CD8-positive, alpha-beta memory T cell (primary cell): ENCODE data around the gene PLA2G12B. TPM values are rescaled to one million over a fixed set of nuclear protein-coding genes. Genes with fewer than 3 reads are reported as not detected.
"Not testable (repeated sequence)": the region's sequence is repeated elsewhere in the genome, so short reads cannot be mapped to it uniquely, and the experiment has no call there.

ENCODE experiments used
- CTCF ChIA-PET: fragments of 350-600 bp; sonication (Branson Sonifier 250); formaldehyde crosslinking; loops from one replicate; lab custom pipeline; 2021; ENCODE audit warnings: antibody characterized with exemption; lab: Charles Lee
- POLR2A ChIA-PET: fragments of 350-600 bp; sonication (Branson Sonifier 250); formaldehyde crosslinking; loops from one replicate; lab custom pipeline; 2021; ENCODE audit warnings: antibody characterized with exemption; lab: Charles Lee
- DNase-seq, 5 donors: peaks; one replicate each; pipeline versions ENCODE4 v3.0.0 to v3.0.0-alpha.2; 2020 to 2022; ENCODE audit warnings: mixed read lengths in 1 of 5
- H3K27ac ChIP-seq: one replicate; pipeline ENCODE4 v1.7.0; 2013; ENCODE audit warnings: low read depth, mild to moderate bottlenecking, low read length, moderate library complexity
- H3K27me3 ChIP-seq: 2 replicates; pipeline ENCODE4 v1.7.0; 2013; ENCODE audit warnings: low read length, mild to moderate bottlenecking; ENCODE audit not compliant: insufficient read depth, poor library complexity, severe bottlenecking
- H3K36me3 ChIP-seq: 2 replicates; pipeline ENCODE4 v1.7.0; 2013; ENCODE audit warnings: mild to moderate bottlenecking, low read length, moderate library complexity; ENCODE audit not compliant: insufficient read depth
- H3K4me1 ChIP-seq: 2 replicates; pipeline ENCODE4 v1.7.0; 2013; ENCODE audit warnings: mild to moderate bottlenecking, low read length, moderate library complexity; ENCODE audit not compliant: insufficient read depth
- H3K4me3 ChIP-seq: 2 replicates; pipeline ENCODE4 v1.7.0; 2013; ENCODE audit warnings: mild to moderate bottlenecking, low read length
- H3K9me3 ChIP-seq: 2 replicates; pipeline ENCODE4 v1.7.0; 2013; ENCODE audit warnings: mild to moderate bottlenecking, low read length
- H3K27ac Mint-ChIP-seq, 8 donors: one replicate each; pipeline ENCODE4 v1.8.0; 2020 to 2021; ENCODE audit warnings: mixed read lengths in 8 of 8, mild to moderate bottlenecking in 6 of 8, inconsistent platforms in 3 of 8, moderate library complexity in 3 of 8
- H3K27me3 Mint-ChIP-seq, 2 donors: one replicate each; pipeline ENCODE4 v1.8.0; 2020 to 2021; ENCODE audit warnings: mixed read lengths in 2 of 2, mild to moderate bottlenecking in 1 of 2, moderate library complexity in 1 of 2
- H3K36me3 Mint-ChIP-seq, 3 donors: one replicate each; pipeline ENCODE4 v1.8.0; 2020 to 2021; ENCODE audit warnings: mixed read lengths in 3 of 3, inconsistent platforms in 1 of 3, mild to moderate bottlenecking in 1 of 3
- H3K4me1 Mint-ChIP-seq, 3 donors: one replicate each; pipeline ENCODE4 v1.8.0; 2020 to 2021; ENCODE audit warnings: mixed read lengths in 3 of 3, inconsistent platforms in 1 of 3, mild to moderate bottlenecking in 1 of 3
- H3K4me3 Mint-ChIP-seq, 7 donors: one replicate each; pipeline ENCODE4 v1.8.0; 2020 to 2021; ENCODE audit warnings: mixed read lengths in 7 of 7, mild to moderate bottlenecking in 6 of 7, moderate library complexity in 4 of 7, inconsistent platforms in 2 of 7
- H3K9me3 Mint-ChIP-seq, 5 donors: one replicate each; pipeline ENCODE4 v1.8.0; 2020 to 2022; ENCODE audit warnings: mixed read lengths in 5 of 5, mild to moderate bottlenecking in 3 of 5, moderate library complexity in 2 of 5, inconsistent platforms in 1 of 5
- polyA plus RNA-seq: library from polyadenylated mRNA; unstranded; fragments of 300-500 nt; fragmentation: Illumina TruSeq; gene quantifications from one replicate; pipeline ENCODE4 v1.2.3, GENCODE V29; 2021
- total RNA-seq, 2 experiments: library from RNA; stranded (reverse); gene quantifications; one replicate each; pipeline ENCODE4 v1.2.3, GENCODE V29; 2021

PLA2G12B gene, protein sequence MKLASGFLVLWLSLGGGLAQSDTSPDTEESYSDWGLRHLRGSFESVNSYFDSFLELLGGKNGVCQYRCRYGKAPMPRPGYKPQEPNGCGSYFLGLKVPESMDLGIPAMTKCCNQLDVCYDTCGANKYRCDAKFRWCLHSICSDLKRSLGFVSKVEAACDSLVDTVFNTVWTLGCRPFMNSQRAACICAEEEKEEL
- total RNA-seq (not detected), polyA plus RNA-seq (not detected)

DNA sequence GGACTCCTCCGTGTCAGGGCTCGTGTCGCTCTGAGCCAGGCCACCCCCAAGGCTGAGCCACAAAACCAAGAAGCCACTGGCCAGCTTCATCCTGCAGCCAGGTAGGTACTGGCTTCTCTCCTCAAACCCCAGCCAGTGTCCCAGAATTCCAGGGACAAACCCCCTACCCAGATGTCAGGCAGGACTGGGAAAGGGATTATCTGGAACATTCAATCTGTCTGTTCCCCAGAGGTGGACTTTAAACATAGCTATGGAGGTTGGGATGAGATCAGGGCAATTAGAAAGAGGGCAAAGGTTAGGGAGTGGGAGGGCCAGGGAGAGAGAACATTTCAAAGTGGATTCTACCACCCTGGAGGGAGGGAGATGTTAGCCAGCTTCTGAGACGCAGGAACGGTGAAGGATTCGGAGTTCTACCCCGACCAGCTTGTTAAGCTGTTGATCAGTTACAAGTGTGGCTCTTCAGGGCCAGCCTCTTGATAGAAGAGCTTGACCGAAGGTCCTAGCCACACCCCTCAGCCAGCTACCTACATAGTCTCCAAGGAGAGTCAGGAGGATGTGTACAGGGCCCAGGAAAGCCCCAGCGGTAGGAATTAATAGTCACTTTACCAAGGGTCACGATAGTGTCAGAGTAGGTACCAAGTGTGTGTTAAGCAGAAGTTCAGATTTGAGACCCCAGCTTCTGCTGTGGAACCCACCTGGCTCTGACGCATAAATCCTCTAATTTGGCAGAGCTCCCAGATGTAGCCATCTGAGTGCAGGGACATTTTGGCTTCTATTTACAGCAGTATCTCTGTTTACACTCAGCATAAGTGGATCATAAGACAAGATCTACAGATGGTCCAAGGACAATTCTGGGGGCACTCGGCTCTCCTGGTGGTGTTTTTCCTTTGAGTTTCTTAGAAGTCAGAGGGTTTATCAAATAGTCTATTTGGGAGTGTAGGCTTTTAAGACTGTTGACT lies at the start of gene PLA2G12B:
PLA2G12B (minus strand) TSS at position 211 of the 959 bp plus-strand sequence; CDS start at position 90, 121 bp downstream.
- ChIA-PET POLR2A (interaction anchor here (0.6 kb wide), 1 partner anchor 573 kb away, joined by 3 read pairs; no protein-coding TSS in a partner anchor), CTCF (interaction anchor here (0.6 kb wide), 1 partner anchor 174 kb away, joined by 3 read pairs; no protein-coding TSS in a partner anchor)
- no peaks in the 10 kb centered on the region for H3K4me1 ChIP-seq
- no peaks in the 10 kb centered on the region for H3K27me3 ChIP-seq
- H3K4me3 ChIP-seq, result no peak within 1 kb of the TSS
- Mint-ChIP-seq H3K4me3 (no peak within 1 kb of the TSS), H3K27ac (peak within 1 kb of the TSS in 1 of 8 donors; percentile 47), H3K27me3 (peaks cover 8 to 30% of the 10 kb centered on the region in 2 donors), H3K9me3 (no peaks in the 10 kb centered on the region), H3K36me3 (no peaks in the 10 kb centered on the region), H3K4me1 (no peaks in the 10 kb centered on the region)
- H3K36me3 ChIP-seq, result no peaks in the 10 kb centered on the region
- DNase-seq, result no peak
- H3K27ac ChIP-seq, result no peak within 1 kb of the TSS
- no peaks in the 10 kb centered on the region for H3K9me3 ChIP-seq

DNA sequence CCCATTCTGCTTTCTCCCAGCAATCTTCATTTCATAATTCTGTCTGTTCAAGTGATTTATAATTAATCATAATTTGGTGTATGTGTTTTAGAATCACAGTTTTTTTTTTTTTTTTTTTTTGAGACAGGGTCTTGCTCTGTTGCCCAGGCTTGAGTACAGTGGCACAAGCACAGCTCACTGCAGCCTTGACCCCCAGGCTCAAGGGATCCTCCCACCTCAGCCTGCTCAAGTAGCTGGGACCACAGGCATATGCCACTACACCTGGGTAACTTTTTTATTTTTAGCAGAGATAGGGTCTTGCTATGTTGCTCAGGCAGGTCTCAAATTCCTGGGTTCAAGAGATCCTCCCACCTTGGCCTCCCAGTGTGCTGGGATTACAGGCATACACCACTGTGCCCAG lies 49.2 kb upstream of the PLA2G12B start:
- ChIA-PET CTCF (no interaction called here), POLR2A (no interaction called here)
- H3K9me3 Mint-ChIP-seq, result peaks cover 0 to 2% (median 0%) of the 10 kb centered on the region in 5 donors
- Histone ChIP-seq H3K27ac (no peak overlapping the region), H3K9me3 (no peaks in the 10 kb centered on the region), H3K27me3 (no peaks in the 10 kb centered on the region), H3K4me1 (no peaks in the 10 kb centered on the region), H3K4me3 (no peak overlapping the region), H3K36me3 (no peaks in the 10 kb centered on the region)
- DNase-seq, result no peak
- peaks cover 0 to 42% (median 18%) of the 10 kb centered on the region in 3 donors for H3K36me3 Mint-ChIP-seq
- no peaks in the 10 kb centered on the region for H3K4me1 Mint-ChIP-seq
- H3K4me3 Mint-ChIP-seq, result no peak overlapping the region
- no peaks in the 10 kb centered on the region for H3K27me3 Mint-ChIP-seq
- no peak overlapping the region for H3K27ac Mint-ChIP-seq

DNA sequence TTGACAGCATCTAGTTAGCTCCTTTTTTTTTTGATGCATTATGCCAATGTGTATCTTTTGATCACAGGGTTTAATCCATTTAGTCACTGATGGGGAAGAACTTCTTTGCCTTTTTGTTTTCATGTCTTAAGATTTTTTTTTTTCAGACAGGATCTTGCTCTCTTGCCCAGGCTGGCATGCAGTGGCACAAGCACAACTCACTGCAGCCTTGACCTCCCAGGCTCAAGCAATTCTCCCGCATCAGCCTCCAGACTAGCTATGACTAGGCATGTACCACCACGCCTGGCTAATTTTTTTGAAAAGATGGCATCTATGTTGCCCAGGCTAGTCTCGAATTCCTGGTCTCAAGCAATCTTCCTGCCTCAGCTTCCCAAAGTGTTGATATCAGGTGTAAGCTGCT lies 46.4 kb upstream of the PLA2G12B start:
- Histone ChIP-seq H3K27me3 (no peaks in the 10 kb centered on the region), H3K36me3 (no peaks in the 10 kb centered on the region), H3K4me1 (no peaks in the 10 kb centered on the region), H3K27ac (no peak overlapping the region), H3K9me3 (no peaks in the 10 kb centered on the region), H3K4me3 (no peak overlapping the region)
- H3K4me1 Mint-ChIP-seq, result no peaks in the 10 kb centered on the region
- CTCF ChIA-PET, result interaction anchor here (0.5 to 1.0 kb wide), 2 partner anchors 11 to 544 kb away, joined by 3 read pairs; no protein-coding TSS in a partner anchor
- H3K27me3 Mint-ChIP-seq, result no peaks in the 10 kb centered on the region
- H3K9me3 Mint-ChIP-seq, result peaks cover 4 to 7% (median 6%) of the 10 kb centered on the region in 5 donors
- peaks cover 5 to 20% (median 13%) of the 10 kb centered on the region in 3 donors for H3K36me3 Mint-ChIP-seq
- no peak overlapping the region for H3K27ac Mint-ChIP-seq
- POLR2A ChIA-PET, result interaction anchor here (0.7 kb wide), 1 partner anchor 957 kb away, joined by 3 read pairs; no protein-coding TSS in a partner anchor
- no peak for DNase-seq
- H3K4me3 Mint-ChIP-seq, result no peak overlapping the region

GRCh38 chr10:72997099-72997498 lies 42.5 kb upstream of the PLA2G12B start:
- Histone ChIP-seq H3K9me3 (no peaks in the 10 kb centered on the region), H3K36me3 (no peaks in the 10 kb centered on the region), H3K4me3 (no peak overlapping the region), H3K4me1 (no peaks in the 10 kb centered on the region), H3K27ac (no peak overlapping the region), H3K27me3 (no peaks in the 10 kb centered on the region)
- no peak overlapping the region for H3K4me3 Mint-ChIP-seq
- H3K27me3 Mint-ChIP-seq, result no peaks in the 10 kb centered on the region
- CTCF ChIA-PET, result no interaction called here
- DNase-seq, result no peak
- no peaks in the 10 kb centered on the region for H3K4me1 Mint-ChIP-seq
- H3K9me3 Mint-ChIP-seq, result peaks cover 4 to 15% (median 9%) of the 10 kb centered on the region in 5 donors
- POLR2A ChIA-PET, result no interaction called here
- peaks cover 10 to 16% (median 12%) of the 10 kb centered on the region in 3 donors for H3K36me3 Mint-ChIP-seq
- H3K27ac Mint-ChIP-seq, result no peak overlapping the region

DNA sequence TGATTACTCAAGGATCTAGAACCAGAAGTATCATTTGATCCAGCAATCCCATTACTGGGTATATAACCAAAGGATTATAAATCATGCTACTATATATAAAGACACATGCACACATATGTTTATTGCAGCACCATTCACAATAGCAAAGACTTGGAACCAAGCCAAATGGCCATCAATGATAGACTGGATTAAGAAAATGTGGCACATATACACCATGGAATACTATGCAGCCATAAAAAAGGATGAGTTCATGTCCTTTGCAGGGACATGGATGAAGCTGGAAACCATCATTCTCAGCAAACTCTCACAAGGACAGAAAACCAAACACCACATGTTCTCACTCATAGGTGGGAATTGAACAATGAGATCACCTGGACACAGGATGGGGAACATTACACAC lies 40.9 kb upstream of the PLA2G12B start:
- H3K27me3 ChIP-seq, POLR2A ChIA-PET, DNase-seq, H3K36me3 ChIP-seq, H3K27ac Mint-ChIP-seq, H3K4me1 ChIP-seq, H3K27ac ChIP-seq, CTCF ChIA-PET, H3K4me3 ChIP-seq, H3K9me3 ChIP-seq, H3K4me3 Mint-ChIP-seq, H3K4me1 Mint-ChIP-seq, H3K27me3 Mint-ChIP-seq: not testable (repeated sequence)
- Mint-ChIP-seq H3K9me3 (peaks cover 4 to 15% (median 9%) of the 10 kb centered on the region in 5 donors), H3K36me3 (peaks cover 13 to 18% (median 13%) of the 10 kb centered on the region in 3 donors)

DNA sequence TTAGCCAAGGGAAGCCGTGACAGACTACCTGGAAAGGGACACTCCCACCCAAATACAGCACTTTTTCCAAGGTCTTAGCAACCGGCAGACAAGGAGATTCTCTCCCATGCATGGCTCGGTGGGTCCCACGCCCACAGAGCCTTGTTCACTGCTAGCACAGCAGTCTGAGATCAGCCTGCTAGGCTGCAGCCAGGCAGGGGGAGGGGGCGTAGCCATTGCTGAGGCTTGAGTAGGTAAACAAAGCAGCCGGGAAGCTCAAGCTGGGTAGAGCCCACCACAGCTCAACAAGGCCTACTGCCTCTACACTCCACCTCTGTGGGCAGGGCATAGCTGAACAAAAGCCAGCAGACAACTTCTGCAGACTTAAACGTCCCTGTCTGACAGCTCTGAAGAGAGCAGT lies 35.2 kb upstream of the PLA2G12B start:
- H3K27me3 ChIP-seq, CTCF ChIA-PET, H3K4me1 ChIP-seq, H3K36me3 ChIP-seq, H3K4me3 ChIP-seq, POLR2A ChIA-PET, H3K27me3 Mint-ChIP-seq, H3K9me3 Mint-ChIP-seq, H3K4me3 Mint-ChIP-seq, H3K9me3 ChIP-seq, H3K27ac Mint-ChIP-seq, H3K4me1 Mint-ChIP-seq, H3K27ac ChIP-seq, DNase-seq: not testable (repeated sequence)
- peaks cover 12 to 16% (median 13%) of the 10 kb centered on the region in 3 donors for H3K36me3 Mint-ChIP-seq

DNA sequence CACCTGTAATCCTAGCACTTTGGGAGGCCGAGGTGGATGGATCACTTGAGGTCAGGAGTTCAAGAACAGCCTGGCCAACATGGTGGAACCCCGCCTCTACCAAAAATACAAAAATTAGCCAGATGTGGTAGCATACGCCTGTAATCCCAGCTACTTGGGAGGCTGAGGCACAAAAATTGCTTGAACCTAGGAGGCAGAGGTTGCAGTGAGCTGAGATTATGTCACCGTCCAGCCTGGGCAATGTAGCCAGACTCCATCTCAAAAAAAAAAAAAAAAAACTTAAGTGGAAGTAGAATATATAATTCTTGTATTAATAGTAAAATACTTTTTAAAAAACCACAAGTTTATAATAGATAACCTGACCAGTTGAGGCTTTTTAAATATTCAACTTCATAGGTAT lies 30.0 kb upstream of the PLA2G12B start:
- H3K4me3 ChIP-seq, H3K27ac Mint-ChIP-seq, H3K9me3 ChIP-seq, H3K4me1 ChIP-seq, H3K27me3 ChIP-seq, H3K36me3 ChIP-seq, H3K4me3 Mint-ChIP-seq, POLR2A ChIA-PET, DNase-seq, CTCF ChIA-PET, H3K27ac ChIP-seq, H3K4me1 Mint-ChIP-seq: not testable (repeated sequence)
- Mint-ChIP-seq H3K9me3 (peaks cover 3 to 27% (median 20%) of the 10 kb centered on the region in 5 donors), H3K36me3 (peaks cover 2 to 11% (median 6%) of the 10 kb centered on the region in 3 donors), H3K27me3 (peaks cover 10 to 13% of the 10 kb centered on the region in 2 donors)
